ENCODE data around the gene RSPO4.
"Not testable (repeated sequence)": the region's sequence is repeated elsewhere in the genome, so short reads cannot be mapped to it uniquely, and the experiment has no call there.

Gene RSPO4

DNA sequence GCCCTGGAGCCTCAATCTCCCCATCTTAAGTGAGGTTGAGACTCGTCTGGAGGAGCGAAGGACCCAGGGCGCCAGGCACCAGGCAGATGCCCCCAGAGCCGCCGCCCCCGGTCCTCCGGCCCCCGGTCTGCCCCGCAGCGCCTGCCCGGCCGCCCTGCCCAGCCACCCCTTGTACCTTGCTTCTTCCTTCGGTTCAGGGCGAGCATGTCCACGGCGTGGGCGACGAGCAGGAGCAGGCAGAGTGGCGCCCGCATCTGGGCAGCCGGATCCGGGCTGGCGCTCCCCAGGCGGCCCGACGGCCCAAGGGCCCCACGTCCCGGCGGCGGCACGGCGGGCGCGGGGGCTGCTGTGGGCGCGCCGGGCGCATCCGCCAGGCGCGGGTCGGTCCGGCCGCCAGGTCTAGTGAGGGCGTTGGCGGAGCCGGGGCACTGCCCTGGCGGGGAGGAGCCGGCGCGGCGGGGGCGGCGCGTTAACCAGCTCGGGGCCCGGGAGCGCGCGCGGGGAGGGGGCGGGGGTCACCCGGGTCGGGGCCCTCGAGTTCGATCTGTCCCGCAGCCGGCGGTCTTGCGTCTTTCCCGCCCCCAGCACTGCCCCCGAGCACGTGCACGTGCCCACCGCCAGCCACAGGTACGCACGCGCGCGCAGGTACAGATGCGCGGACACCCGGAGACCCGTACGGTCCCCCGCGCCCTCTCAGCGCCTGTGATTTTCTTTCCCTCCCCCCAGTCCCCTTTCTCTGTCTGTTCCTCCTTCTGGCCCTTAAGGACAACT is at the start of gene RSPO4:
Gene RSPO4, minus strand, starts transcription at position 401 of the 771 bp plus-strand sequence. Its CDS starts 147 bp downstream, at position 254.
- no peak for DNase-seq

DNA sequence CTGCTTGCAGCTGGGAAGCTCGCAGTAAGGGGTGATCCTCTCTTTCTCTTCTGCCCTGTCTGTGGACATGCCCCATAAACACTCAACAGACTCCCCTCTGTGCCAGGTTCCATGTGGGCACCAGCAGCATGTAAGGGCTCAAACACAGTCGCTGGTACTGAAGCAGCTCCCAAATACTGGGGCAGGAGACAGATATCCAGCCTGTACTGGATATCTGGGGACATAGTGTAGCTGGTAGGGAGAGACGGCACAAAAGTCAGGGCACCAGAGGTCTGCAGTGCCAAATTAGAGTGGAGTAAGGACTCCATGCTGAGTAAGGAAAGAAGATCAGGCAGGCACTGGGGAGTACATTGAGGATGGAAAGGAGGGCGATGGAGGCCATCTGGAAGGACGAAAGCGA is 48.3 kb upstream of the RSPO4 start:
- DNase-seq: no peak

DNA sequence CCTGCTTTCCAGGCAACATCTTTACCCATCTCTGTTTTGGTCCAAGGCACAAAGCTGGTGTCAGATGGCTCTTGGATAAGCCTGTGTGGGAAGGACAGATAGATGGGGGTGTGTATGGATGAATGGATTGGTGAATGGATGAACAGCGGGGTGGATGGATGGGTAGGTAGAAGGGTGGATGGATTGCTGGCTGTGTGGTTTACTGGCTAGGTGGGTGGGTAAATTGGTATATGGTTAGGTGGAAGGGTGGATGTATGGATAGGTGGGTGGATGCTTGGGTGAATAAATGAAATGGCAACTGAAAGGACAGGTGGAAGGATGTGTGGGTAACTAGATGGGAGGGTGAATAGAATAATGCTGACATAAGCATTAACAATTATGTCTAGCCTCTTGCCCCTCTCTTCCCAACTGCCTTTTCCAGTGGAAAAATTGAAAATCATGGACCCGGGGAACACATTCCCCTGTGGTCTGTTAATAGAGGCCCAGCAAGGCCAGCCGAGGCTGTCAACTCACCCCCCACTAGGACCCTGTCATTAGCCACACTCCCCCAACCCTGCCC is 43.8 kb upstream of the RSPO4 start:
- no peak for DNase-seq

DNA sequence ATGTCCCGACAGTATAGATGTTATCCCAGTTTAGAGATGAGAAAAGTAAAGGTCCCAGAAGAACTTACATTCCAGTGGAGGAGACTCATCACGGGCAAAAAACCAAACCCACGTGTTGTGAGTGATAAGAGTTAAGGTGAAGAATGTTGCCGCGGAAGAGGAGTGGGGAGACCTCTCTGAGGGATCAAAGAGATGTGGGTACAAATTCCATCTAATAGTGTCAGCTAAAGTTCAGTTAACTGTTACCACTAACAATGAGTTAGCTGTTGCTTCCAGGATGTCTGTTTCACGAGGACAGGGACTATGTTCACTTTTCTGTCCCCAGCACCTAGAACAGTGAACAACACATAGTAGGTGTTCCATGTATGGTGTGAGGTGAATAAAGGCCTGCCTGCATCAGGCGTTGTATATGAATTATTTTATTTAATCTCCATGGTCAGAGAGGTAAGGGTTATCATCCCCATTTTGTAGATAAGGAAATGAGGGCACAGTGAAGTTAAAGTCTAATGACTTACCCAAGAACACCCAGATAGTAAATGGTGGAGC is 39.8 kb upstream of the RSPO4 start:
- DNase-seq: no peak

DNA sequence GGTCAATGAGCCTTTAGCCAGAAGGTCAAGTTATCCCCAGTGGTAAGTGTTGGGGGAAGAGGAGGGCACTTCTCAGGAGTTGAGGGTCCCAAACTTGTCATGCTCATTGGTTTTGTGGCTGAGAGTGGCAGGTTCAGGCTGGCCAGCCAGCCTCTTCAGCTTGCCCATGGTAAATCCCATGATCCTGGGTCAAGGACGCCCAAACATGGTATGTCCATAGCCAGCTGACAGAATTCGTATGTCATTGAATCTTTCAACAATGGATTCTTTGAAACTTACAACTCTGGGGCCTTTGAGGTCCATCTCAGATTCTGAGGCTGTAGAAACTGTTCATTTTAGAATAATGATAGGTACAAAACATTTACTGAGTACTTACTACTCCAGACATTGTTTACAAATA is 36.1 kb upstream of the RSPO4 start:
- no peak for DNase-seq

DNA sequence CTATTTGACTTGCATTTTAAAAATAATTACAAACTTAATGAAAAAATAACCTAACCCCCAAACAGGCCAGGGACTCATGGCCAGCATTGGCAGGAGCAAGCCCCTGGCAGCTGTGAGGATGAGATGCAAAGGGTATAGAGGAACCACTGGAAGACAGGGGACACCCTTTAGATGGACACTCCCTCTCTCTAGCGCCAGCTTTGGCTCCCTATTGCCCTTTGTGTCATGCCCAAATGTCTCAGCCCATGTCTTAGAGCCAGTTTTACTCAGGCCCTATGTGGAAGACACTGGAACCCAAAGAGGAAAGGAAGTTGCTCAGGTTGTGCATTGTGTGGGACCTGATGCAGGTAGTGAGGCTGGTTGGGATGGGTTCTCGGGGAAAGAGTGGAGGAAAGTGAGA is 34.9 kb upstream of the RSPO4 start:
- no peak for DNase-seq

DNA sequence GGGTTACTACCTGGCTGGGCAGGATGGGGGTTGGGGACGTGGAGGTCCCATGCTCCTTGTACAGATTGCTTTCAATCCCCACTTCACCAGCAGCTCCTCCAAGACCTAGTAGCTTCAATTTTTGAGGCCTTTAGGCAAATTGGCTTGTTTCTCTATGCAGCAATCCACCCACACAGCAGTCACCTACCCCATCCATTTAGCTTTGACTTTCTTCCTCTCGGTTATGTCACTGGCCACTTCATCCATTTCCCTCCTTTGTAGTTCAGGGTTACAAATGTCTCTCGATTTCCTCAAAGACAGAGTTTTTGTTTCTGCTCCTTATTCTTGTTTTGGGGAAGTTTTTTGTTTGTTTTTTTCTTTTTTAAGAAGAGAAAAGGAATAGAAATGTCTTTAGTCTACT is 33.4 kb upstream of the RSPO4 start:
- no peak for DNase-seq

DNA sequence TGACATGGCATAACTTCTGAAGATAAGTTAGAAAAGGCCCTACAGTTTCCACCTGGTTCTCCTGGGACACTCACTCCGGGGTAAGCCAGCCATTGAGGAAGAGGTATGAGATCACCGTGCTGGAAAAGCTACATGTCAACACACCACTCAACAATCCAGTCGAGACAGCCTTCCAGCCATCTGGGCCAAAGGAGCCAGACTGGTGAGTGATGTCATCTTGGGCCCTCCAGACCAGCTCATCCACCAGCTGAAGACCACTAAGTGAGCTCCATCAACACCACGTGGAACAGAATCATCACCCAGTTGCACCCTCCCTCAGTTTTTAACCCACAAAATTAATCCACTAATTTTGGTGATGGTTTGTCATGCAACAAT is 32.3 kb upstream of the RSPO4 start:
- DNase-seq: no peak

DNA sequence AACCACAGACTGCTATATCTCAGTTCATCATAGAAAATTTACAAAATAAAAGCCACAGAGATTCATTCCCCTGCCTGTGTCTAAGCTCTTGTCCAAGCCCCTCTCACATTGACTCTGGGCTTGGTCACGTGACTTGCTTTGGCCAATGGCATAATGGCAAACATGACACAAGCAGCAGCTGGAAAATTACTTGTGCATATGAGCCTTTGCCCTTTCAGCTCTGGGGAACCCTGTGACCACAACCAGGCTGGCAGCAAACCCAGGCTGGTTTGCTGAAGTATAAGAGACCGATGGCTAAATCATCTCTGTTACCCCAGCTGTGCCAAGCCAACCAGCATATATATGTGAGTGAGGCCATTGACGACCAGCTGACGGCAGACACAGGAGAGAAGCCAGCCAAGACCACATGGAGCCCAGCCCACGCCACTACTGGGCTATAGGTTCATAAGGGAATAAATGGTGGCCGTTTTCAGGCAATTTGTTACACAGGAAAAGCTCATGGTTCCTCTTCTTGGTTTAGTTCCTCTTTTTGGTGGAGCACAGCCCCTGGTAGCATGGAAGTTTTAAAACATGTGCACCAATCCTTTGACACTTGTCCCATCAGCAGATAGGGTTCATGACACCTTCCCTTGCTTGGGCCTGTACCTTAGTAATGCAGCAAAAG is 31.8 kb upstream of the RSPO4 start:
- no peak for DNase-seq

DNA sequence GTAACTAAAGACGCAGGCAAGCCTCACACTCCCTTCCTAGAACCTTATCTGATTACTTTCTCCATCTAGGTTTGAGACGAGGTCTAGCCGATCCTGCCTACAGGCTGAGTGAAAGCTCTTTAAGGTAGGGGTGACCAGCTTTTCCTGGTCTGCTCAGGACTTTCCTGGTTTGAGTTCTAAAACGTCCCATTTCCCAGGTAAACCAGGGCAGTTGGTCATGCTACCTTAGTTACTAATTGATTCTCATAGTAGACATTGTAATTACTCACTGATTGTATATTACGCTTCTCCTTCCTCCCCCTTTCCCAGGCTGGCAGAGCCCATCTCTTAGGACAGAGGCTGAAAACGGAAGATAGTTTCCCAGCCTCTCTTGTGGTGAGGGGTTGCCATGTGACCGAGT is 27.9 kb upstream of the RSPO4 start:
- no peak for DNase-seq

DNA sequence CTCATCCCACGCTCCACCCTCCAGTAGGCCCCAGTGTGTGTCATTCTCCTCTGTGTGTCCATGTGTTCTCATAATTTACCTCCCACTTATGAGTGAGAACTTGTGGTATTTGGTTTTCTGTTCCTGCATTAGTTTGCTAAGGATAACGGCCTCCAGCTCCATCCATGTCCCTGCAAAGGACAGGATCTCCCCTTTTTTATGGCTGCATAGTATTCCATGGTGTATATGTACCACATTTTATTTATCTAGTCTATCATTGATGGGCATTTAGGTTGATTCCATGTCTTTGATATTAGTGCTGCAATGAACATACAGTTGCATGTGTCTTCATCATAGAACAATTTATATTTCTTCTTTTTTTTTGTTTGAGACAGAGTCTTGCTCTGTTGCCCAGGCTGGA is 24.1 kb upstream of the RSPO4 start:
- not testable (repeated sequence) for DNase-seq

DNA sequence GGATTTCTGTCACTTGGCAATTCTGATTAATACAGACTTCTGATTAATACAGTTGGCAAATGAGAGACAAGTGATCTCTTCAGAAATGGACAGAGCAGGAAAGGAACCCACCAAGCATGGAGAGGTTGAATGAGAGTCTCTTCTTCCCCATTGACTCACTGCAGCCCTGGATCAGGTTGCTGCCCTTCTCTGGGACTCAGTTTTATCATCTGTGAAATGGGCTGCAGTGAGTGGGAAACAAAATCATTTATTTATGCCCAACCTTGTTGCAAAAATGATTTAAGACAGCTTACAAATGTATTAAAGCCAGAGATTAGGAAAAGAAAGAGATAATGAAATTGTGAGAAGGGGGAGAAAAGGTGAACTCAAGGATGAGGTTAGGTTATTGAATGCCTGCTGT is 20.8 kb upstream of the RSPO4 start:
- DNase-seq: no peak

DNA sequence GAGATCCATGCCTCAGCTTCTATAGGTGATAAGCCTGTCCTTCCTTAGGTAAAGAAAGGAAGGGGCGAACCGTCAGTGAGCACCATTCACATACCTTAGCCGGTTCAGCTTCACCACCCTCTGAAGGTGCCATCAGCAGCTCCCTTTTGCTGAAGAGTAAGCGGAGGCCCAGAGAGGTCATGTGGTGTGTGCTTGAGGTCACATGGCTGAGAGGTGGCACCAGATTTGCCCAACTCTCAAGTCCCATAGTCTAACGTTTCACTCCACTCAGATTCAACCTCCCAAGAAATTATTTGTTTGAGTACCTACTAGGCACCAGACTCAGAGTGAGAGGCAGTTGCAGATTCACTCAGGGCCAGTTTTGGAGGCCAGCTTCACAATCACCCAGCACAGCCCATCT is 18.5 kb upstream of the RSPO4 start:
- DNase-seq: no peak

DNA sequence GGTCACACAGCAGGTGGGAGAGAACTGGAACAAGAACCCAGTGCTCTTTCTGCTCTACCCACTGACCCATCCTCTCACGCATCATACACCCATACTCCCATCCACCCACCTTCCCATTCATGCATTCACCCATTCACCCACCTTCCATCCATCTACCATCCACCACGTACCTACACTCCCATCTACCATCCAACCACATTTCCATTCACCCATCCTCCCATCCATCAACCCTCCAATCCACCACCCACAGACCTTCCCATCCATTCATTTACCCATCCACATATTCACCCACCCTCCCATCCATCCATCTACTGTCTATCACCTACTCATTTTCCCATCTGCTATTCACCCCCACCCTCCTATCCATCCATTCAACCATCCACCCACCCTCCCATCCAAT is 17.2 kb upstream of the RSPO4 start:
- no peak for DNase-seq

DNA sequence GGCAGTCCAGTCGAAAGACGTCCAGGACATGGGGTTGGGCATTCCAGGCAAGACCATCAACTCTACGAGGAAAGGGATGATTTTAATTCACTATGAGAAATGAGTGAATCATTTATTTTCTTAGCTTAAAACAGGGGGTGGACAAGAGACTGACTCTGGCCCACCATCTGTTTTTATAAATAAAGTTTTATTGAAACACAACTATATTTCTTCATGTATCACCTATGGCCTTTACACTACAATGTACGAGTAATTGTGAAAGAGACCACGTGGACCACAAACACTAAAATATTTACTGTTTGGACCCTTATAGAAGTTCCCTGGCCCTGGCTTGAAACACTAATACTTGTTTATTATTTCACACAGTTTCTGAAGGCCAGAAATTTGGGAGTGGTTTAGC is 15.6 kb upstream of the RSPO4 start:
- no peak for DNase-seq

DNA sequence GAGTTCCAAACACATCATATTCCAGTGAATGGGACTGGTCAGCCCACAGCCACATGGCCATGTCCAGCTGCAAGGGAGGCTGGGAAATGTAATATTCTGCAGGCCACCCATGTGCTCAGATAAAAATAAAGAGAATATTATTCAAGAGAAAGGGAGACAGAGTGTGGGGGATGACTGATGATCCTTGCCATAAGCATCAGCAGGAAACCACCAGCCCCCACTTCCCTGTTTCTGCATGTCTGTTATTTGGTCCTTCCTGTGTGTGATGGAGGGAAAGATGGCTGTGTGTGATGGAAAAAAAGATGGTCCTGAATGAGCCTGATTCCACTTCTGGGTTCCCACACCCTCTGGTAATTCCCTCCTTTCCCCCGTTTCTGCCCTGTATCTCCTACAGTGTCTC is 13.1 kb upstream of the RSPO4 start:
- no peak for DNase-seq

DNA sequence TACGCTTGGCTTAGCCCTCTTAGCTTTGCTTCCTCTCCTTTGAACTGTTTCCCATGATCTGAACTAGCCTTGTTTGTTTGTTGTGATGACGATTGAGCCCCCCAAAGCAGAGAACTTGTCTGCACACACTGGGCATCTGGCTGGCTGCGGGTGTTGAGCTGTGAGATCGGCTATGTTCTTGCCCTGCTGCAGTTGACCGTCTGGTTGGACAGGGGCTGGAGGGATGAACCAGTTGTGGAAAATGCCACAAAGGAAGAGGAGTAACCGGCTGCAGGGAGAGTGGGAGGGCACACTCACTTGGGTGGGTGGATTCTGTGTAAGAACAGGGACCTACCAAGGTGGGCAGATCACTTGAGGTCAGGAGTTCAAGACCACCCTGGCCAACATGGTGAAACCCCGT is 12.4 kb upstream of the RSPO4 start:
- no peak for DNase-seq

DNA sequence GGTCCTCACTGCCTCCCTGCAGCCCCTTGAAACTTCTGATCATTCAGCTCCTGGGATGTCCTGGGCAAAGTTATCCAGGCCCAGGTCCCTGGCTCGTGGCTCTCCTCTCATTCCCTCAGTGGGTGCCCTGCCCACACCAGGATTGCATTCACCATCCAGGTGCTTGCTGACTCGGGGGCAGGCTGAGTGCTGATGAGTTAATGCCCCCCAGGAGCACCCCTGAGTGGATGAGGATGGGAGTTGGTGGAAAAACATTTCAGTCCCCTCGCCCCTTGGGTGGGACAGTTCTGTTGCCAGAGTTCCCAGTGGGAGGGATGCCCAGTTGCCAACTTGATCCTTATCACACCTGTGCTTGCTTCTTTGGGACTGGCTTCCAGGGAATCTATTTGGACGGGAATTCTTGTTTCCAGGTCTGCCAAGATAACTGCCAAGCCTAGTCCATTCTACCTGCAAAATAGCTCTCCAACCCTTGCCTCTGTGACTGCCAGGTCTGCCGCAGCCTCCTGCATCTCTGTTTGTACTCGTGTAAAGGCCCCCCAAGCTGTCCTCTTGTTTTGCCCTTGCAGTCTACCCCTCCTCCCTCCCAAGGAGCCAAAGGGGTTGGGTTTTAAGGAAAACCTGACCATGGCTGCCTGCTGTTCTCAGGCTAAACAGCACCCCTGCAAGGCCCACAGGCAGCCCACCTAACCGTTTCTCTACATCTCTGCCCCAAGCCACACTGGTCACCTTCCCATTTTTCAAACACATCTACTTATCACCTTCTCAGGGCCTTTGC is 11.6 kb upstream of the RSPO4 start:
- DNase-seq: no peak

DNA sequence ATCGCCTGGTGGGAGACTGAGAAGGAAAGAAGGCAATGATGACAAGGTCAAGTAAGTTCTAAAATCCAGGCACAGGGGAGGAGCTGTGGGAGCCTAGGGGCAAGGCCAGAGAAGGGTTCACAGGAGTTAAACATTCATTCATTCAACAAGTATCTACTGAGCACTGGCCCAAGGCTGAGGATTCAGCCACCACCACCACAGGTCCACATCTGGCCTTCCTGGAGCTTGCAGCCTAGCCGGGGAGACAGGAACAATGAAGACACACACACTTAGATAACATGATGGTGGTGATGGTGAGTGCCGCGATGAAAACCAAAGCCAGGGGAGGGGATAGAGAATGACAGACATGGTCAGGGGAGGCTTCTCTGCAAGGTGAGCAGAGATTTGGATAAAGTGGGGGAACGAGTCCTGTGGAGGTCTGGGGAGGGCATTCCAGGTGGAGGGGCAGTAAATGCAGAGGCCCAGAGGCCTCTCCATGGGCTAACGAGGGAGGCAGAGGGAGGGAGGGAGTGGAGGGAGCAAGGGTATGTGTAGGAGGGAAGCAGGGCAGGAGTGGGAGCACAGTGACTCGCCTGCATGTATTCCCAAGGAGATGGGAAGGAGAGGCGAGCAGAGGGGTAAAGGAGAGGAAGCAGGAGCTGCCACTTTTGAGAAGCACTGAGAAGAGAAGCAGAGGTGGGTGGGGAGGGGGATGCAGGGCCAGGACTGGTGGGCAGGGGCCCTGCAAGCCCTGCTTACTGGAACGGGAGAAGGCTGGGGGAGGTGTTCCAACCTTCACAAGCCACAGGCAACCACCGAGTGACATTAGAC is 10.5 kb upstream of the RSPO4 start:
- DNase-seq: no peak

DNA sequence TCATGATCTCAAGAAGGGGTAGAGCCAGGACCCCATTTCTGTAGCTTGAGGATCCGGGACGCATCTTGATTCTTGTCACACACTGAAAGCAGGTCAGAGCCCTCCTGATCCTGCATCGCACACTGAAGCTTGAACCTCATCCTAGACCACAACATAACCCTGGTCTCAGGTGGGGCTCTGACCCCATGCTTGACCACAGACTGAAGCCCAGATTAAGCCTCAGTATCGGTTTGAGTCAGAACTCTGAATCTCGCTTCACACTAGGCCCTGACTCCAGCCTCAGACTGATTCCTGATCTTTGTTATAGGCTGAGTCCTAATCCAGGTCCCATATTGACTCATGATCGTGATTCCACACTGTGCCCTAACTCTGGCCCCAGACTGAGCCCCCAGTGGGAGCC is 8.5 kb upstream of the RSPO4 start:
- no peak for DNase-seq

DNA sequence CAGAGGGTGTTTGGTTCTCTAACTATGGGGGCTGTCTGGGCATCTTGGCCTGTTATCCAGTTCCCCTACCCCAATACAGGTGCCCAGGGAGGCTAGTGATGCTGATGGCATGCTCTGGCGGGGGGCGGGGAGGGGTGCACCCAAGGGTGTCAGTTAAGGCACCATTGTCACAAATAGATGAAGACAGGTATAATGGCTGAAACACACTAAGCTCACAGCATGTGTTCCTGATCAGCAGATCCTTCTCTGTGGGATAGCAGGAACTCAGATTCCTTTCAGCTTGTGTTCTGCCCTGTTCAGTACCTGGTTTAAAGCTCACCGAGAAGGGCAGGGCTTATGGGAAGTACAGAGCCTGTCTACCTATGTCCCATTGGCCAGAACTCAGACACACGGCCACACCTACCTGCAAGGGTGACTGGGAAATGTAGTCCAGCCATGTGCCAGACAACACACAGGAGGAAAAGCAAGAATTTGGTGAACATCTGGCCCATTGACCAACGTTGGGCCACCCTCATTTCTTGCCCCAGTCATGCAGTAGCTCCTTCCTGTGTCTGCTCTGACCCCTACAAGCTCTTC is 3.4 kb upstream of the RSPO4 start:
- peak; percentile 15 for DNase-seq

Measured in EL (cell line).